Activated CD4-positive, CD25-positive, alpha-beta regulatory T cell treated with anti-CD3 and anti-CD28 coated beads, Interleukin-2, amount 50 U/mL, for 72 hours (primary cell): ENCODE data around the gene EBF4.
"Not testable (repeated sequence)": the region's sequence is repeated elsewhere in the genome, so short reads cannot be mapped to it uniquely, and the experiment has no call there.

Experiments used
- DNase-seq: peaks from one replicate; pipeline ENCODE4 v3.0.0; 2021

EBF4 gene

GRCh38 chr20:2680046-2680445 lies 12.5 kb upstream of the EBF4 start:
- no peak for DNase-seq

GRCh38 chr20:2682040-2682439 lies 10.5 kb upstream of the EBF4 start:
- not testable (repeated sequence) for DNase-seq

GRCh38 chr20:2684817-2685216 lies 7.8 kb upstream of the EBF4 start:
- DNase-seq, result not testable (repeated sequence)

GRCh38 chr20:2687514-2687913 lies 5.1 kb upstream of the EBF4 start:
- no peak for DNase-seq

GRCh38 chr20:2688041-2688591 lies 4.5 kb upstream of the EBF4 start:
- peak; percentile 76 for DNase-seq

GRCh38 chr20:2690213-2690612 lies 2.4 kb upstream of the EBF4 start:
- DNase-seq, result no peak

- no peak for DNase-seq
These were observed 1.9 kb upstream of the EBF4 start for GRCh38 chr20:2690718-2691117.

GRCh38 chr20:2691127-2691526 lies 1.5 kb upstream of the EBF4 start:
- DNase-seq, result no peak

- no peak for DNase-seq
These were observed 931 bp upstream of the EBF4 start for GRCh38 chr20:2691663-2692035.

GRCh38 chr20:2692886-2693285 lies 306 bp downstream of the EBF4 start:
- DNase-seq, result no peak

GRCh38 chr20:2693286-2694007 lies 867 bp downstream of the EBF4 start:
- peak; percentile 59 for DNase-seq

- no peak for DNase-seq
These were observed 1.5 kb downstream of the EBF4 start for GRCh38 chr20:2694008-2694471.

- DNase-seq, result no peak
These were observed 1.9 kb downstream of the EBF4 start for GRCh38 chr20:2694519-2694918.

- no peak for DNase-seq
These were observed 2.8 kb downstream of the EBF4 start for GRCh38 chr20:2695206-2695983.

GRCh38 chr20:2695984-2696525 lies 3.5 kb downstream of the EBF4 start:
- not testable (repeated sequence) for DNase-seq

- DNase-seq, result no peak
These were observed 4.1 kb downstream of the EBF4 start for GRCh38 chr20:2696646-2697045.

- DNase-seq, result peak; percentile 23
These were observed 5.2 kb downstream of the EBF4 start for GRCh38 chr20:2697768-2698167.

- no peak for DNase-seq
These were observed 5.7 kb downstream of the EBF4 start for GRCh38 chr20:2698186-2698817.

GRCh38 chr20:2698912-2699311 lies 6.3 kb downstream of the EBF4 start:
- no peak for DNase-seq

- DNase-seq, result no peak
These were observed 7.3 kb downstream of the EBF4 start for GRCh38 chr20:2699775-2700413.

- no peak for DNase-seq
These were observed 8.5 kb downstream of the EBF4 start for GRCh38 chr20:2700913-2701620.

GRCh38 chr20:2701671-2702081 lies 9.1 kb downstream of the EBF4 start:
- DNase-seq, result no peak
